Activated naive CD4-positive, alpha-beta T cell treated with anti-CD3 and anti-CD28 coated beads, Interleukin-2, amount 50 U/mL, for 16 hours (primary cell): Measurements from ENCODE around the gene TTC39B.
"Not testable (repeated sequence)": the region's sequence is repeated elsewhere in the genome, so short reads cannot be mapped to it uniquely, and the experiment has no call there.

ENCODE experiments used
- DNase-seq: peaks from one replicate; pipeline ENCODE4 v3.0.0-alpha.2; 2020

Gene TTC39B

GRCh38 chr9:15306757-15307522 is at the start of gene TTC39B:
TSS of gene TTC39B (minus strand) at chr9:15307216. CDS start at chr9:15307125, 91 bp downstream.
- DNase-seq, result peak; percentile 68

DNA sequence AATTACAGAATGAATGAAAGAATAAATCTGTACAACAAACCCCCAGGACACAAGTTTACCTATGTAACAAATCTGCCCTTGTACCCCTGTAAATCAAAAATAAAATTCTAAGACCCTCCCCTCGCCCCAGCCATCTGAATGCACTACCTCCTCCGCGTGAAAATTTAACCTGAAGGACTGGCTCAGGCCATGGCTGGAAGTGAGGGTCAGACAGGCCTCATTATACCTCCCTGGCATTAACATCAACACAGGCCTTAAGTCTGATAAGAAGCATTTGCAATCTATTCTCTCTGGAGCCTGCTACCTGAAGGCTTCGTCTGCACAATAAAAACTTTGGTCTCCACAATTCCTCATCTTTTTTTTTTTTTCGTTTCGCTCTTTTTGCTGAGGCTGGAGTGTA is 48.7 kb upstream of the TTC39B start:
- no peak for DNase-seq

DNA sequence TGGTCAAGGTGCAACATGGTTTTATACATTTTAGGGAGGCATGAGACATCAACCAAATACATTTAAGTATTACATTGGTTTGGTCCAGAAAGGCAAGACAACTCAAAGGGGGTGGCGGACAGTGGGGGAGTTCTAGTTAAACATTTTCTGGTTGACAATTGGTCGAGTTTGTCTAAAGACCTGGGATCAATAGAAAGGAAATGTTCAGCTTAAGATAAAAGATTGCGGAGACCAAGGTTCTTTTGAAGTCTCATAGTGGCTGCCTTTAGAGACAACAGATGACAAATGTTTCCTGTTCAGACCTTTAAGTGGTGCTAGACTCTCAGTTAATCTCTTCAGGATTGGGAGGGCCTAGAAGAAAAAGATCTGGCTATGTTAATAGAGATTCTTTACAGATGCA is 47.7 kb upstream of the TTC39B start:
- no peak for DNase-seq

DNA sequence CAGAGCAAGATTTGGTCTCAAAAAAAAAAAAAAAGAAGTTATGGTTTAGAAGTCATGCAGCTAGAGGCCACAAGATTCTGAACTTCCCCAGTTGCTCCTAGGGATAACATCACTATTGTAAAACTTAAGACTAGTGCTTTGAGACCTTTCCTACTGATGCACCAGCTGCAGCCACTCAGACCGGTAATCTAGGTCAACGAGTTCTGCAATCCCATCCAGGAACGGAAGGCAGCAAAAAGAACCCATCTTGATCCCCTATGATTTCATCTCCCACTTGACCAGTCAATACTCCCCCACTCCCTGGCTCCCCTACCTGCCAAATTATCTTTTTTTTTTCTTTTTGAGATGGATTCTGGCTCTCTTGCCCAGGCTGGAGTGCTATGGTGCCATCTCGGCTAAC is 46.9 kb upstream of the TTC39B start:
- no peak for DNase-seq

- DNase-seq, result no peak
Measured at GRCh38 chr9:15352306-15352705, 45.3 kb upstream of the TTC39B start.

DNA sequence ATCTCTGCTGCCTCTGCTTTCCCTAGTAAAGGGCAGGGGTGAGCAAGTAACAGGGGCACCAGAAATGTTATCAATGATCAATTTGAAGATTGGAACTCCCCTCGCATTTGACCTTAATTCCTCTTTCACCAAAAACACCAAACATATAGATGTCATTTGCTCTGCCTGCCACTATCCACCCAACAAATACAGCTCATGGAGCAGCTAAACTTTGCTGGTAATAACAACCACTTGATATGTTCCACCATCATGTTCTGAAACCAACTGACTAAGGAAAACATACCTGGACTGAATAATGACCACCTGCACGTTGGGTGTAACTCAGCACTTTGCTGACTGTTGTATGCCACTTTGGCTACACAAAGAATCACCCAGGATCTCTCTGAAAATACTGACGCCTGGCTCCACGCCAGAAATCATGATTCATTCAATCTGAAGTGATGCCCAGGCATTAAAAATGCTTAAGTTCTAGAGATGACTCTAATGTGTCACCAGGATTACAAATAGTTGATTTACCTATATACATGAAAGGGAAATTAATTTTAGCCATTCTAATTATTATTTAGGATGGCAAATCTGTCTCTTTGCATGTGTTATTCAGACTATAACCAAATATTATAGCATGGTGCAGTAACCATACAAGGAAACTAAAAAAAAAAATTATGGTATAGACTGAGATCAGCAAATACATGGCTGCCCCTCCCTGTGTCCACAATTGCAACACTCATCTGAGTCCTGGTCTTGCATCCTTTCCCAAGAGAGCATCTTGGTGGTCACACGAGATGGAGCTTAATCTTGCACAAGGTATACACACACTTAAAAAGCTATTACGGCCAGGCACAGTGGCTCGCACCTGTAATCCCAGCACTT is 43.1 kb upstream of the TTC39B start:
- peak; percentile 49 for DNase-seq

GRCh38 chr9:15346837-15347236 is 39.8 kb upstream of the TTC39B start:
- no peak for DNase-seq

DNA sequence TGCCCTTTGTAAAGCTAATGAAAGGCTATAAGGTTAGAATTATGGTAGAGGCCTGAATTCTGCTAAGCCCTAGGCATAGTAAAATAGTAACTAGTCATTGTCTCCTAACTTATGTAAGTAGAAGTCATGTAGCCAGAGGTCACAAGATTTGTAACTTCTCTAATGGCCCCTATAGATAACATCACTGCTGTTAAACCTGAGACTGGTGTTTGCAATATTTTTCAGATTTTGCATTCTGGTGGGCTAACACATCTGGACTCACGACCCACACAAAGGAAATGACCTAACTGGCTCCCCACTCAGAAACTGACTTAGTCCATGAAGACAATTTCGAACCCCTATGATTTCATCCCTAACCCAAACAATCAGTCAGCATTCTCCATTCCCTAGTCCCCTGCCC is 37.2 kb upstream of the TTC39B start:
- no peak for DNase-seq

DNA sequence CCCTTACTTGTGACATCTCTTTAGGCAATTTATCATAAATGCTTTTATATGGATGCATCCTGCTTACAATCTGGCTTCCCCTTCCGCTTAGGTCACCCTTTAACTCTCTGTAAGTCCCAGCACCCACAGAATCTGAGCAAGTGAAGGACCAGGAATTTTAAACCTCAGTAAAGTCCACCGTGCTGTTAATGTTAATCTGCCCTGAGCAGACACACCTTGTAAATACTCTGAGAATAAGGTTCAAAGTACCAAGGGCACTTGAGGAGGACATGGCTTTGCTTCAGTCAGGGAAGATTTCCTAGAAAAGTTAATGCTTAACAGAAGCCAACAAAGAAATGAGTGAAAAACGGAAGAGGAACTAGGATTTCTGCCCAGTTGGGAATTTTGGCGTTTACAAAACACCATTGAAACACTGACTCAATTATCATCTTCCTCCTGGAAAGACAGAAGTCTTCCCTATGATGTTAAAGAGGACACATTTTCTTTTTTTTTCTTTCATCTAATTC is 26.4 kb upstream of the TTC39B start:
- DNase-seq, result no peak

- no peak for DNase-seq
Measured at GRCh38 chr9:15332939-15333338, 25.9 kb upstream of the TTC39B start.

- DNase-seq, result no peak
Measured at GRCh38 chr9:15329539-15330109, 22.6 kb upstream of the TTC39B start.

GRCh38 chr9:15328946-15329345 is 21.9 kb upstream of the TTC39B start:
- DNase-seq, result no peak

GRCh38 chr9:15322695-15323094 is 15.7 kb upstream of the TTC39B start:
- DNase-seq, result not testable (repeated sequence)

DNA sequence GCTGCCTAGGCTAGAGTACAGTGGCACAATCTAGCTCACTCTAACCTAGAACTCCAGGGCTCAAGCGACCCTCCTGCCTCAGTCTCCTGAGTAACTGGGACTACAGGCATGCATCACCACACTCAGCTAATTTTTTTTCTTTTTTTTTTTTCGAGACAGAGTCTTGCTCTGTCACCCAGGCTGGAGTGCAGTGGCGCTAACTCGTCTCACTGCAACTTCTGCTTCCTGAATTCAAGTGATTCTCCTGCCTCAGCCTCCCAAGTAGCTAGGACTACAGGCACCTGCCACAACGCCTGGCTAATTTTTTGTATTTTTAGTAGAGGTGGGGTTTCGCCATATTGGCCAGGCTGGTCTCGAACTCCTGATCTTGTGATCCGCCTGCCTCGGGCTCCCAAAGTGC is 12.6 kb upstream of the TTC39B start:
- DNase-seq, result not testable (repeated sequence)

- DNase-seq, result no peak
Measured at GRCh38 chr9:15317836-15318235, 10.8 kb upstream of the TTC39B start.

GRCh38 chr9:15311607-15312006 is 4.6 kb upstream of the TTC39B start:
- DNase-seq, result no peak

- no peak for DNase-seq
Measured at GRCh38 chr9:15310107-15310850, 3.3 kb upstream of the TTC39B start.

GRCh38 chr9:15308511-15308910 is 1.5 kb upstream of the TTC39B start:
- DNase-seq, result no peak

DNA sequence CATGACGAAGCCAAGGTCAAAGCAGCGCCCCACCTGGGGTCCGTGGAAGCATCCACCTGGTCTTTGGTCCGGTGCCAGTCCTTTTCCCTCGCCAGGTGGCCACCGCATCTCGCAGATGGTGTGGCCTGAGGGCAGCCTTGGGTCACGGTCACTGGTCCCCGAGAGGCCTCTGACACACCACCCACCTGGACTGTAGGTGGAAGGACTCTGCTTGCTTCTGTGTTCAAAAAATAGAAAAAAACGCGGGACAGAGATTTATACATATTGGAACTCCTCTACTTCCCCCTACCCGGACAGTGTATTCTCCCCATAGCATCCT is 466 bp upstream of the TTC39B start:
- DNase-seq, result no peak

GRCh38 chr9:15306068-15306756 is 804 bp downstream of the TTC39B start:
- peak; percentile 45 for DNase-seq

- no peak for DNase-seq
Measured at GRCh38 chr9:15305470-15305869, 1.5 kb downstream of the TTC39B start.

DNA sequence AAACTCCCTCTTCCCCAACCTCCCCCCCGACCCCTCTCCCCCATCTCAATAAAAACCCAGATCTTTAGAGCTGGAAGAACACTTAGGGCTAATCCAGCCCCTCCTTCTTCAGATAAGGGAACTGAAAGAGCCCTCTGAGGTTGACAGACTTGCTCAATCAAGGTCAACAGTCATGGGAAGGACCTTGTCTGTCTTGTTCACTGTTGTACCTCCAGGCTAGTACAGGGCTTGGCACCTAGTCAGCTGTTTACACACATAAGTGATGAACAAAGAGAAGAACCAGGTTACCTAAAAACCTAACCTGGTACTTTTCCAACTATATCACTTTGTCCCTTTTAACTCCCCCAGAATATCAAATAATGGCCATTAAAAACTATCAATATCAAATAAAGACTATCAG is 2.4 kb downstream of the TTC39B start:
- no peak for DNase-seq
